ENCODE data around the gene PPP1R37.
A peak's percentile ranks its signal among the peaks of the same experiment; 100 is the strongest.

The PPP1R37 gene

DNA sequence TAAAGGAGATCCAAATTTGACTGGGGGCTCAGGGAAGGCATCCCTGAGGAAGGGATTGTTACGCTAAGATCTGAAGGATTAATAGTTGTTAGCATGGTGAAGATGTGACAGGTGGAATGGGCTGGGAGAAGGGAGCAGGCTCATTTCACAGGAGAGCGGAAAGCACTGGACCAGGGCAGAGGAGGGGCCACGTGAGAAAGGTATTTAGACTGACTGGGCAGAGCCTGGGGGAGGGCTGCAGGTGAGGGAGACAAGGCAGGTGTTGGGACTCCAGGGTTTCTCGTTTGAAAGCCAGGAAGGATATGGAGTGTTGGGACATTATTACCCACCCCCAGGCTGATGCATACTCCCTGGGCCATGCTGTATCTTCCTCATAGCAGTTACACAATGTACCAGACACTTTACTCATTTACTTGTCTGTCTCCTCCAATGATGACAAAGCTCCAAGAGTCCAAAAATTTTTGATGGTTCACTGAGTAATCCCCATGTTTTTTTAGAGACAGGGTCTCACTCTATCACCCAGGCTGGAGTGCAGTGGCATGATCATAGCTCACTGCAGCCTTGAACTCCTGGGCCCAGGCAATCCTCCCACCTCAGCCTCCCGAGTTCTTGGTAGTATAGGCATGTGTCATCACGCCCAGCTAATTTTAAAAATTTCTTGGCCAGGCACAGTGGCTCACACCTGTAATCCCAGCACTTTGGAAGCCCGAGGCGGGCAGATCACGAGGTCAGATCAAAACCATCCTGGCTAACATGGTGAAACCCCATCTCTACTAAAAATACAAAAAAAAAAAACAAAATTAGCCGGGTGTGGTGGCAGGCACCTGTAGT is 82.8 kb downstream of the PPP1R37 start:
- DNase-seq, result no peak

DNA sequence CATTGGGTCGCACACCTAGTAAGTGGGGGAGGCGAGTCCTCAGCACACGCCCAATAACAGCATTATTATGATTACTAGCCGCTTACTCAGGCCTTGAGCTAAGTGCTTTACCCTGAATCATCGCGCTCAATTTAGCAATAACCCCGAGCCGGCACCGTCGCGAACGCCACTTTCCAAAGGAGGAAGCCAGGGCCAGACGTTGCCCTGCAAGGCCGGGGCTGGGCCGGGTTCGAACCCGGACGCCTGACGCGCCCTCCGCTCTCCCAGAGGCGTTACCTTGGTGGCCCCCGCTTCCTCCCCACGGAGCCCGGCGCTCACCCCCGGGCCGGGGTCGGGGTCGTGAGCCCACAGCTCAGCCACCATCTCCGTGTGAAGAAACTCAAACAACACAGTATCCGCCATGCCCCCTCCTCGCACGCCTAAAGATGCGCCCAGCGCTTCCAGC is 84.9 kb downstream of the PPP1R37 start, which contains the start of gene TRAPPC6A:
Gene TRAPPC6A (minus strand): TSS at position 421 of the 445 bp plus-strand sequence. CDS start 19 bp downstream, at position 402.
- no peak for DNase-seq

DNA sequence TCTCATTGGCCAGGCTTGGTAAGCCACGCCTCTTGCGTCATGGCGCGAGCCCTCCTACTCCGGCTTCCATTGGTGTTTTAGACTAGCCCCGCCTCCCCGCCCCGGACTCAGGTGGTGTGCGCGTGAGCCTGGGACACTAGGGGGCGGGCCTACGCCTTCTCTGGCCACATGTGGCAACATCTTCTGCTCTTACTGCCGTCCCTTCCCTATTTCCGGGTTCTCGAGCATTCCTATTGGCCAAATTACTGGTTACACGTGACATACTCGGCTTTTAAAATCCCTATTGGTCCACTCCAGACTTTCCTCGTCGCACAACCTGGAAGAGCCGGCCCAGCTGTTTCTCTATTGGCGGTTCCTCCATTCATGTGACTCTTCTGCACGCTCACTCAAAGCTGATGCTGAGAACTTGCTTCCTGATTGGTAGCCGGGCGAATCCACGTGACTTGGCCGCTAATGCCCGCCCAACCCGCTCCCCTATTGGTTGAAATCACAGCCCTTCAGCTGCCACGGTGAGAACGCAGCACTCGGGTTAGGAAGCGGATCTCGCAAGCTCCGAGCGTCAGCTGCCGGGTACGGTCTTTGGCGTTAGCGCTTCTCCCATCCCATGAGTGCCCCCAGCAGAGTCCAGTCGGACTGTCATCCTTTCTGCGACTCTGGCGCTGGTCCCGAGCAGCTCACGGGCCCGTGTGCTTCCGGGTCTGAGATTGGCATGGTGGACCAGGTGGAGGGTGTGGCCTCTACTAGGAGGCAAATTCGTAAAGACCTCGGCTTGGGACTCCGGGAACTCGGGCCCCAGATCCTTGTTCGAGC is 85.5 kb downstream of the PPP1R37 start, which contains the start of gene BLOC1S3:
Gene BLOC1S3 (plus strand): TSS at position 523 of the 810 bp plus-strand sequence. CDS start 513 bp downstream, outside the sequence.
- peak; percentile 100 for DNase-seq

DNA sequence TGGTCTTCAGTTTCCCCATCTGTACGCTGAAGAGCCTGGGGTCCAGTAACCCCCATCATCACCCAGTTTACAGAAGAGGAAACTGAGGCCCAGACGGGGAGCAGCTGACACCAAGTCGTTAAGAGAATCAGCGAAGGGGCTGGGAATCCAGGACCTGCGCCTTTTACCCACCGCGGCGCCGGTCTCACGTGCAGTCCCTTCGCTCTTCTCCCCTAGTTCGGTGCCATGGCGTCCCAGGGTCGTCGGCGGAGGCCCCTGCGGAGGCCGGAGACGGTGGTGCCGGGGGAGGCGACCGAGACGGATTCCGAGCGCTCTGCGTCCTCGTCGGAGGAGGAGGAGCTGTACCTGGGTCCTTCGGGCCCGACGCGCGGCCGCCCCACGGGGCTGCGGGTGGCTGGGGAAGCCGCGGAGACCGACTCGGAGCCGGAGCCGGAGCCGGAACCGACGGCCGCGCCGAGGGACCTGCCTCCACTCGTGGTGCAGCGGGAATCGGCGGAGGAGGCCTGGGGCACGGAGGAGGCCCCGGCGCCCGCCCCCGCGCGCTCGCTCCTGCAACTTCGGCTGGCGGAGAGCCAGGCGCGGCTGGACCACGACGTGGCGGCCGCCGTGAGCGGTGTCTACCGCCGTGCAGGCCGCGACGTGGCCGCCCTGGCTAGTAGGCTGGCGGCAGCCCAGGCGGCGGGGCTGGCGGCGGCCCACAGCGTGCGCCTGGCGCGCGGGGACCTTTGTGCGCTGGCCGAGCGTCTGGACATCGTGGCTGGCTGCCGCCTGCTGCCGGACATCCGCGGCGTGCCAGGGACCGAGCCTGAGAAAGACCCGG is 86.3 kb downstream of the PPP1R37 start:
- DNase-seq, result no peak

DNA sequence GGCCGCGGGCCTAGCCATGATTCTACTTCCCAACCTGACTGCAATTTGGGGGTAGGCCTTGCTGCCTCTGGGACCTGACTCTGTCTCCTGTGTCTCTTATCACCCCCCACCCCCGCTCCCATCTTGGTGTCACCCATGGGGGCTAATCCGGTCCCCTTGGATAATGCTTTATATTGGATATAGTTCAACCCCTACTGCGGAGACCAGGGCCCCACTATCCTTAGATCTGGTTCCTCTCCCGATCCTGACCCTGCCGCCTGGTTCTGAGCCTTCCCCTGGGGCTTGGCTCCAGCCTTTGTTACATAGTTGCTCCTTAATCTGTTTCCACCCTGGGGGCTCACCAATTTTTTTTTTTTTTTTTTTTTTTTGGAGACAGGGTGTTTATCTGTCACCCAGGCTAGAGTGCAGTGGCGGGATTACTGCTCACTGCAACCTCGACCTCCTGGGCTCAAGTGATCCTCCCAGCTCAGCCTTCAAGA is 87.0 kb downstream of the PPP1R37 start:
- DNase-seq, result no peak

DNA sequence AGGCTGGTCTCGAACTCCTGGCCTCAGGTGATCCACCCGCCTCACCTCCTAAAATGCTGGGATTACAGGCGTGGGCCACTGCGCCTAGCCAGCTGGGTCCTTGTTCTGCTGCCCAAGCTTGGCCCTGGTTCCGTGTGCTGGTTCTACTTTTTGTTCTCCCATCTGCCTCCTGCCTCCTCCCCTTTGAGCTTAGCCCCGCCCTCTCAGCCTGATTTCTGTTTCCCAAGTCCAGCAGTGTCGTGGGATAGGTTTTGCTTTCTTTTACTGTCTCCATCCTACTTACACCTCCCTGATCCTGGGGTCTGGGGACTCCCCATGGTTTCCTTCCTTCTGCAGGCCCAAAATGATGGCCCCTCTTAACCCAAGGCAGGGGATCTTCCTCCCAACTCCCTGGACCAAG is 88.0 kb downstream of the PPP1R37 start:
- no peak for DNase-seq

DNA sequence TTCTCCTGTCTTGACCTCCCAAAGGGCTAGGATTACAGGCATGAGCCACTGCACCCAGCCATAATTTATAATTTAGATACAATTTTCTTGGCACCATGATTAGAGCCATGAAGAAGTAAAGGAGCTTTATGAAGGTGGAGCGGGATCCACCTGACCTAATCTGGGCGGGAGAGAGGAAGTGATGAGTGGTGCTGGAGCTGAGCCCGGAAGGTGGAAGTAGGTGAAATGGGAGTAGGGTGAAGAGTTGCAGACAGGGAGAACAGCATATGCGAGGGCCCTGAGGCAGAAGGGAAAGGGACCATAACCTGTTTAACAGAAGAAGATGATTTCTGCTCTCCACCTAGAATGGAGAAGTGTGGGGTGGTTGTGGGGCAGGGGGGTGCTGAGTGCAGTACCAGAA is 89.8 kb downstream of the PPP1R37 start:
- DNase-seq, result no peak

DNA sequence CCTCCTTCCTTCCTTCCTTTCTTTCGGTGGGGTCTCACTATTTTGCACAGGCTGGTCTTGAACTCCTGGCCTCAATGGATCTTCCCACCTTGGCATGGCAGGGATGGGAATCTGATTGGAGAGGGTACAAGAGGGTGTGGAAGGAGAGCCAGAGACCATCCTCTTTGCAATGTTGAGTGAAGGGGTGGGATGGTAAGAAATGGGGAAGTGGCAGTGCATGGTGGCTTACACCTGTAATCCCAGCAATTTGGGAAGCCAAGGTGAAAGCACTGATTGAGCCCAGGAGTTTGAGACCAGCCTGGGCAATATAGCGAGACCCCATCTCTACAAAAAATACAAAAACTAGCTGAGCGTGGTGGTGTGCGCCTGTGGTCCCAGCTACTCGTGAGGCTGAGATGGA is 91.1 kb downstream of the PPP1R37 start:
- no peak for DNase-seq

DNA sequence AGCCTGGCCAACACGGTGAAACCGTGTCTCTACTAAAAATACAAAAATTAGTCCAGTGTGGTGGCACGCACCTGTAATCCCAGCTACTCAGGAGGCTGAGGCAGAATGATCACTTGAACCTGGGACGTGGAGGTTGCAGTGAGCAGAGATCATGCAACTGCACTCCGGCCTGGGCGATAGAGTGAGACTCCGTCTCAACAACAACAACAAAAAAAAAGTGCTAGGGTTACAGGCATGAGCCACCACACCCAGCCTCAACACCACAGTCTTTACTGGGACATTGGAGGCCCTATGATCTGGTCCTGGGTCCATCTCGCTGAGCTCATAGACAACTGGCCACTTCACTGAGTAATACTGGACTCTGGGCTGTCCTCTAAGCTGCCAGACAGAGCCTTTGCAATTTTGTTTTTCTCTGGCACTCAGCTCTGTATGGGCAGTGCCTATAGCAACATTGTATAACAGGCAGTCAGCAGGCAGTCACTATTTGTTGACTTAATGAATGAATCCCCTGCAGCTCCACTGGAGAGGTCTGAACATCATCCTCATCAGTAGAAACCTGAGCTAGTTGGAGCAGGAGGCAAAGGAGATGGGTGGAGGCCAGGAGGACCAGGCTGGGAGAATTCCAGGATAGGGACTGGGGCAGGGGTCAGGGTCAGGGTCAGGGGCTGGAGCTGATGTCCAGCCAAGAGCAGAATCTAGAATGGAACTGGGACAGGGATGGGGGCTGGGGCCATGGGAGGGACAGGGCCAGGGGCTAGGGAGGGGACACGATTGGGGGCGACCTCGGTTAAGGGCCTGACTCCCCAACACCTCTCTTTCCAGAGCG is 93.7 kb downstream of the PPP1R37 start:
- no peak for DNase-seq

DNA sequence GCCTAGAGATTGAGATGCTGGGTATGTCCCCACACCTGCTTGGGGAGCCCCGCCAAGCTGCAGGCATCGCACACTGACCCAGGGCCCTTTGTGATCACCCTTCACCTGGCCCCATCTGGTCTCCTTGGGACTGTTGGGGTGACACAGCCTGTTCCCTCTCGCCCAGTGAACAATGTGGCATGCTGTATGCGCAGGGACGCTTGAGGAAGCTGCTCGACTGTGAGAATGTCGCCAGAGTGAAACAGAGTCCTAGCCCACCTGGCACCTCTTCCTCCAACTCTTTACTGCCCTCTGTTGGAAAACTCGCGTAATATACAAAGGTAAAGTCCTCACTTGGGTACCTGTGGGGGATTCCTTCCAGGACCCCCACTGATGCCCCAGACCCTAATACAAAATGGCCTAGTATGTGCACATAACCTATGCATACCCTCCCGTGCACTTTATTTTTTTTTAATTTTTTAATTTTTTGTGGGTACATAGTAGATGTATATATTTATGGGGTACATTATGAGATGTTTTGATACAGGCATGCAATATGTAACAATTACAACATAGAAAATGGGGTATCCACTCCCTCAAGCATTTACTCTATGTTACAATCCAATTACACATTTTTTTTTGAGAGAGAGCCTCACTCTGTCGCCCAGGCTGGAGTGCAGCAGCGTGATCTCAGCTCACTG is 94.6 kb downstream of the PPP1R37 start:
- DNase-seq, result no peak

DNA sequence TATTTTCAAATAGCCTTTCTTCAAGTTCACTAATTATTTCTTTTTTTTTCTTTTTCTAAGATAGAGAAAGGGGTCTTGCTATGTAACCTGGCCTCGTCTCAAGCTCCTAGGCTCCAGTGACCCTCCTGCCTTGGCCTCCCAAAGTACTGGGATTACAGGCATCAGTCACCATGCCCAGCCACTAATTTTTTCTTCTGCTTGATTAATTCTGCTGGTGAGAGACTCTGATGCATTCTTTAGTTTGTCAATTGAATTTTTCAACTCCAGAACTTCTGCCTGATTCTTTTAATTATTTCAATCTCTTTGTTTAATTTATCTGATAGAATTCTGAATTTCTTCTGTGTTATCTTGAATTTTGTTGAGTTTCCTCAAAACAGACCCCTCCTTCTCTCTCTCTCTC is 97.0 kb downstream of the PPP1R37 start:
- no peak for DNase-seq

DNA sequence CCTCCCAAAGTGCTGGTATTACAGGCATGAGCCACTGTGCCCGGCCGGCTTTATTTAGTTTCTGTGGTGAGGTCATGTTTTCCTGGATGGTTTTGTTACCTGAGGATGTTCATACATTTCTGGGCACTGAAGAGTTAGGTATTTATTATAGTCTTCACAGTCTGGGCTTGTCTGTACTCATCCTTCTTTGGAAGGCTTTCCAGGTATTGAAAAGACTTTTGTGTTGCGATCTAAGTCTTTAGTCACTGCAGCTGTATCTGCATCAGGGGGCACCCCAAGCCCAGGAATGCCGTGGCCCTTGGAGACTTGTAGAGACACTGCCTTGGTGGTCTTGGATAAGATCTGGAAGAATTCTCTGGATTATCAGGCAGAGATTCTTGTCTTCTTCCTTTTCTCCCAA is 98.4 kb downstream of the PPP1R37 start:
- no peak for DNase-seq

DNA sequence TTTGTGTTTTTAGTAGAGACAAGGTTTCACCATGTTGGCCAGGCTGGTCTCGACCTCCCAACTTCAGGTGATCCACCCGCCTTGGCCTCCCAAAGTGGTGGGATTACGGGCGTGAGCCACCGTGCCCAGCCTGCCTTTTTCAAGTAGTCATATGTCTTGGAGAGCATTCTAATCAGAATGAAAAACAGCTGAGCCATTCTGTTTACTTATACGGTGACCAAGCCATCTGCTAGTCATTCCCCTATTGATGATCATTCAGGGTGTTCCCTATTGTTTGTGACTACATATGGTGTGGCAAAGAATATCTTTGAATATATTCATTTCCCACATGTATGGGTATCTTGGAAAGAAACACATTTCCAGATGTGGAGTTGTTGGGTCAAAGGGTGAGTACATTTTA is 102.8 kb downstream of the PPP1R37 start:
- DNase-seq, result no peak

Data from SHP77 treated with DMSO at 0.1 percent for 48 hours (cell line).